HTR-8/SVneo (cell line): Measurements from ENCODE around the gene TACSTD2.
"Not testable (repeated sequence)": the region's sequence is repeated elsewhere in the genome, so short reads cannot be mapped to it uniquely, and the experiment has no call there.

Source experiments
- DNase-seq: peaks from one replicate; pipeline ENCODE4 v3.0.0; 2011; ENCODE audit warnings: low spot score, mixed read lengths; ENCODE audit not compliant: insufficient read length
- FAIRE-seq: peaks from 2 replicates; lab custom pipeline; 2011; peaks lifted over from hg19 to GRCh38; lab: Jason Lieb, UNC

The TACSTD2 gene

GRCh38 chr1:58576727-58577653 lies at the start of gene TACSTD2:
Gene TACSTD2, minus strand, starts transcription at chr1:58577252. Its CDS starts 96 bp downstream, at chr1:58577156.
- FAIRE-seq, result no peak
- no peak for DNase-seq

GRCh38 chr1:58626293-58626692 lies 49.2 kb upstream of the TACSTD2 start:
- FAIRE-seq, result no peak
- no peak for DNase-seq

GRCh38 chr1:58623259-58623658 lies 46.2 kb upstream of the TACSTD2 start:
- DNase-seq, FAIRE-seq: not testable (repeated sequence)

GRCh38 chr1:58622571-58622970 lies 45.5 kb upstream of the TACSTD2 start:
- FAIRE-seq, result no peak

GRCh38 chr1:58621391-58621790 lies 44.3 kb upstream of the TACSTD2 start:
- DNase-seq (no peak), FAIRE-seq (no peak)

More at GRCh38 chr1:58622571-58622970, 45.5 kb upstream of the TACSTD2 start:
- DNase-seq, result no peak

GRCh38 chr1:58620926-58621325 lies 43.9 kb upstream of the TACSTD2 start:
- DNase-seq (no peak), FAIRE-seq (no peak)

GRCh38 chr1:58620259-58620658 lies 43.2 kb upstream of the TACSTD2 start:
- FAIRE-seq (no peak), DNase-seq (no peak)

- no peak for FAIRE-seq
- no peak for DNase-seq
Measured at GRCh38 chr1:58619286-58620054, 42.4 kb upstream of the TACSTD2 start.

GRCh38 chr1:58618303-58618702 lies 41.3 kb upstream of the TACSTD2 start:
- DNase-seq (peak; percentile 28), FAIRE-seq (peak; percentile 48)

- DNase-seq (no peak), FAIRE-seq (no peak)
Measured at GRCh38 chr1:58611861-58612385, 34.9 kb upstream of the TACSTD2 start.

GRCh38 chr1:58608945-58609344 lies 31.9 kb upstream of the TACSTD2 start:
- FAIRE-seq (no peak), DNase-seq (no peak)

- DNase-seq, result no peak
- FAIRE-seq, result no peak
Measured at GRCh38 chr1:58608297-58608696, 31.2 kb upstream of the TACSTD2 start.

GRCh38 chr1:58607391-58607790 lies 30.3 kb upstream of the TACSTD2 start:
- DNase-seq (no peak), FAIRE-seq (no peak)

- not testable (repeated sequence) for FAIRE-seq, DNase-seq
Measured at GRCh38 chr1:58601921-58602320, 24.9 kb upstream of the TACSTD2 start.

GRCh38 chr1:58597996-58598395 lies 20.9 kb upstream of the TACSTD2 start:
- no peak for DNase-seq
- FAIRE-seq, result no peak

GRCh38 chr1:58597076-58597475 lies 20.0 kb upstream of the TACSTD2 start:
- FAIRE-seq (no peak), DNase-seq (no peak)

GRCh38 chr1:58596631-58597052 lies 19.6 kb upstream of the TACSTD2 start:
- DNase-seq, result no peak
- no peak for FAIRE-seq

- FAIRE-seq (no peak), DNase-seq (no peak)
Measured at GRCh38 chr1:58594546-58594945, 17.5 kb upstream of the TACSTD2 start.

GRCh38 chr1:58592522-58593134 lies 15.6 kb upstream of the TACSTD2 start:
- peak; percentile 77 for DNase-seq
- peak; percentile 83 for FAIRE-seq

- FAIRE-seq (no peak), DNase-seq (no peak)
Measured at GRCh38 chr1:58591806-58592205, 14.8 kb upstream of the TACSTD2 start.
